GM21381 (cell line): Measurements from ENCODE around the gene PAGR1.
"Not testable (repeated sequence)": the region's sequence is repeated elsewhere in the genome, so short reads cannot be mapped to it uniquely, and the experiment has no call there.

Experiments
- ATAC-seq: cut with Tn5 transposase; IDR thresholded peaks from one replicate; pipeline ENCODE4 v1.9.1; 2021; ENCODE audit warnings: mild to moderate bottlenecking, moderate library complexity; ENCODE audit not compliant: unreplicated experiment

The PAGR1 gene

GRCh38 chr16:29811896-29812665 lies 3.9 kb upstream of the PAGR1 start, which contains the start of gene PRRT2:
Gene PRRT2, plus strand, starts transcription at chr16:29812193. Its CDS starts 862 bp downstream, at chr16:29813055.
- ATAC-seq, result no peak

GRCh38 chr16:29812754-29813643 lies 3.0 kb upstream of the PAGR1 start:
- ATAC-seq, result no peak

GRCh38 chr16:29813644-29814562 lies 2.0 kb upstream of the PAGR1 start:
- ATAC-seq, result no peak

GRCh38 chr16:29814592-29814991 lies 1.4 kb upstream of the PAGR1 start:
- ATAC-seq, result no peak

GRCh38 chr16:29815032-29815721 lies 775 bp upstream of the PAGR1 start:
- ATAC-seq, result no peak

GRCh38 chr16:29816694-29817441 lies 916 bp downstream of the PAGR1 start:
- peak; percentile 17 for ATAC-seq

GRCh38 chr16:29818082-29818481 lies 2.1 kb downstream of the PAGR1 start:
- no peak for ATAC-seq

GRCh38 chr16:29819506-29819905 lies 3.6 kb downstream of the PAGR1 start:
- no peak for ATAC-seq

- ATAC-seq, result no peak
These were observed 4.3 kb downstream of the PAGR1 start, which contains the start of gene MVP for GRCh38 chr16:29820271-29820701. Gene MVP, plus strand, starts transcription at chr16:29820462. Its CDS starts 10,088 bp downstream, at chr16:29830550.

GRCh38 chr16:29820730-29821642 lies 5.0 kb downstream of the PAGR1 start:
- peak; percentile 42 for ATAC-seq

- ATAC-seq, result no peak
These were observed 5.7 kb downstream of the PAGR1 start for GRCh38 chr16:29821643-29822115.

GRCh38 chr16:29824589-29825144 lies 8.7 kb downstream of the PAGR1 start:
- no peak for ATAC-seq

- ATAC-seq, result no peak
These were observed 9.4 kb downstream of the PAGR1 start for GRCh38 chr16:29825145-29826044.

- no peak for ATAC-seq
These were observed 10.4 kb downstream of the PAGR1 start for GRCh38 chr16:29826342-29826695.

GRCh38 chr16:29830774-29831173 lies 14.8 kb downstream of the PAGR1 start:
- ATAC-seq, result no peak

GRCh38 chr16:29831490-29831889 lies 15.5 kb downstream of the PAGR1 start:
- no peak for ATAC-seq

- not testable (repeated sequence) for ATAC-seq
These were observed 17.3 kb downstream of the PAGR1 start for GRCh38 chr16:29833219-29833618.
